Activated T-helper 2 cell treated with anti-CD3 and anti-CD28 coated beads, Interferon-gamma antibody, Interleukin-2, Interleukin-4, amounts not matched to agents 10 μg/mL and 5 μg/mL and 100 μg/mL, durations not matched to agents 14 hours and 24 hours and 36 hours (primary cell): ENCODE measurements around the gene CSRNP3. TPM values are rescaled to one million over a fixed set of nuclear protein-coding genes. Genes with fewer than 3 reads are reported as not detected.

Source experiments
- DNase-seq: peaks from one replicate; pipeline ENCODE4 v3.0.0; 2021; ENCODE audit warnings: low spot score
- H3K27ac Mint-ChIP-seq: one replicate; pipeline ENCODE4 v1.8.0; 2021; ENCODE audit warnings: mixed read lengths
- H3K27me3 Mint-ChIP-seq: one replicate; pipeline ENCODE4 v1.8.0; 2021; ENCODE audit warnings: low read depth, mixed read lengths
- H3K36me3 Mint-ChIP-seq: one replicate; pipeline ENCODE4 v1.8.0; 2021; ENCODE audit warnings: low read depth, mixed read lengths
- H3K4me1 Mint-ChIP-seq: one replicate; pipeline ENCODE4 v1.8.0; 2021; ENCODE audit warnings: low read depth, mixed read lengths
- H3K4me3 Mint-ChIP-seq: one replicate; pipeline ENCODE4 v1.8.0; 2021; ENCODE audit warnings: low read depth, mild to moderate bottlenecking, moderate library complexity, mixed read lengths
- H3K9me3 Mint-ChIP-seq: one replicate; pipeline ENCODE4 v1.8.0; 2021; ENCODE audit warnings: mixed read lengths
- intact Hi-C: fragments of 100-400 bp; cut with micrococcal nuclease; formaldehyde crosslinking; loops from one replicate; pipeline ENCODE4 v1.15.1; 2023
- total RNA-seq: library from RNA; stranded (reverse); gene quantifications from 2 replicates; pipeline ENCODE4 v1.2.3, GENCODE V29; 2022

The CSRNP3 gene
- total RNA-seq, 1 donor from 2014 or later: not detected

GRCh38 chr2:165697748-165698443 lies 228.4 kb downstream of the CSRNP3 start:
- no peaks in the 10 kb centered on the region for H3K9me3 Mint-ChIP-seq
- peaks cover 15% of the 10 kb centered on the region for H3K27me3 Mint-ChIP-seq
- H3K36me3 Mint-ChIP-seq: no peaks in the 10 kb centered on the region
- DNase-seq: no peak
- no peak overlapping the region for H3K4me3 Mint-ChIP-seq
- intact Hi-C loops: loop anchor here (10.0 kb wide), 1 partner anchor 177 kb away; no protein-coding TSS in a partner anchor
- no peaks in the 10 kb centered on the region for H3K4me1 Mint-ChIP-seq
- no peak overlapping the region for H3K27ac Mint-ChIP-seq

GRCh38 chr2:165698444-165698884 lies 229.0 kb downstream of the CSRNP3 start:
- intact Hi-C loops: loop anchor here (10.0 kb wide), 1 partner anchor 176 kb away; no protein-coding TSS in a partner anchor
- no peak overlapping the region for H3K27ac Mint-ChIP-seq
- peaks cover 15% of the 10 kb centered on the region for H3K27me3 Mint-ChIP-seq
- H3K4me3 Mint-ChIP-seq: no peak overlapping the region
- H3K9me3 Mint-ChIP-seq: no peaks in the 10 kb centered on the region
- no peak for DNase-seq
- H3K4me1 Mint-ChIP-seq: no peaks in the 10 kb centered on the region
- no peaks in the 10 kb centered on the region for H3K36me3 Mint-ChIP-seq

- Mint-ChIP-seq H3K27ac (no peak overlapping the region), H3K36me3 (no peaks in the 10 kb centered on the region), H3K27me3 (peaks cover 15% of the 10 kb centered on the region)
Measured at GRCh38 chr2:165699946-165700345, 230.4 kb downstream of the CSRNP3 start.

GRCh38 chr2:165700531-165700930 lies 231.0 kb downstream of the CSRNP3 start:
- Mint-ChIP-seq H3K36me3 (no peaks in the 10 kb centered on the region), H3K27me3 (peaks cover 19% of the 10 kb centered on the region)
- intact Hi-C loops: no loop called here

More at GRCh38 chr2:165699946-165700345, 230.4 kb downstream of the CSRNP3 start:
- intact Hi-C loops: loop anchor here (10.0 kb wide), 1 partner anchor 175 kb away; no protein-coding TSS in a partner anchor
- no peak for DNase-seq
- Mint-ChIP-seq H3K4me1 (no peaks in the 10 kb centered on the region), H3K4me3 (no peak overlapping the region), H3K9me3 (no peaks in the 10 kb centered on the region)

GRCh38 chr2:165701147-165701546 lies 231.6 kb downstream of the CSRNP3 start:
- Mint-ChIP-seq H3K27ac (no peak overlapping the region), H3K9me3 (no peaks in the 10 kb centered on the region), H3K4me1 (no peaks in the 10 kb centered on the region), H3K4me3 (no peak overlapping the region), H3K27me3 (peaks cover 16% of the 10 kb centered on the region), H3K36me3 (no peaks in the 10 kb centered on the region)
- DNase-seq: no peak
- intact Hi-C loops: no loop called here

More at GRCh38 chr2:165700531-165700930, 231.0 kb downstream of the CSRNP3 start:
- Mint-ChIP-seq H3K27ac (no peak overlapping the region), H3K9me3 (no peaks in the 10 kb centered on the region), H3K4me1 (no peaks in the 10 kb centered on the region), H3K4me3 (no peak overlapping the region)
- DNase-seq: no peak

GRCh38 chr2:165706960-165707487 lies 237.5 kb downstream of the CSRNP3 start:
- Mint-ChIP-seq H3K9me3 (no peaks in the 10 kb centered on the region), H3K36me3 (no peaks in the 10 kb centered on the region), H3K27me3 (peaks cover 3% of the 10 kb centered on the region), H3K4me3 (no peak overlapping the region), H3K4me1 (no peaks in the 10 kb centered on the region), H3K27ac (no peak overlapping the region)
- DNase-seq: no peak
- intact Hi-C loops: no loop called here

GRCh38 chr2:165716091-165716490 lies 246.6 kb downstream of the CSRNP3 start:
- Mint-ChIP-seq H3K27me3 (peaks cover 7% of the 10 kb centered on the region), H3K4me3 (no peak overlapping the region), H3K4me1 (no peaks in the 10 kb centered on the region), H3K36me3 (no peaks in the 10 kb centered on the region), H3K9me3 (no peaks in the 10 kb centered on the region), H3K27ac (no peak overlapping the region)
- DNase-seq: no peak
- intact Hi-C loops: no loop called here

GRCh38 chr2:165718610-165719210 lies 249.2 kb downstream of the CSRNP3 start:
- H3K36me3 Mint-ChIP-seq: no peaks in the 10 kb centered on the region
- intact Hi-C loops: no loop called here

GRCh38 chr2:165720511-165720910 lies 251.0 kb downstream of the CSRNP3 start:
- Mint-ChIP-seq H3K27ac (no peak overlapping the region), H3K4me1 (peaks cover 3% of the 10 kb centered on the region), H3K36me3 (no peaks in the 10 kb centered on the region), H3K4me3 (no peak overlapping the region), H3K9me3 (no peaks in the 10 kb centered on the region), H3K27me3 (peaks cover 13% of the 10 kb centered on the region)
- no peak for DNase-seq
- intact Hi-C loops: no loop called here

More at GRCh38 chr2:165718610-165719210, 249.2 kb downstream of the CSRNP3 start:
- Mint-ChIP-seq H3K9me3 (no peaks in the 10 kb centered on the region), H3K27me3 (peaks cover 12% of the 10 kb centered on the region), H3K4me1 (no peaks in the 10 kb centered on the region), H3K27ac (no peak overlapping the region), H3K4me3 (no peak overlapping the region)
- DNase-seq: no peak

GRCh38 chr2:165725421-165725820 lies 255.9 kb downstream of the CSRNP3 start:
- Mint-ChIP-seq H3K4me1 (peaks cover 3% of the 10 kb centered on the region), H3K27me3 (peaks cover 8% of the 10 kb centered on the region), H3K36me3 (no peaks in the 10 kb centered on the region), H3K4me3 (no peak overlapping the region), H3K27ac (no peak overlapping the region), H3K9me3 (no peaks in the 10 kb centered on the region)
- DNase-seq: no peak
- intact Hi-C loops: no loop called here

Other genes with a start within 250 kb of the CSRNP3 start
- 0.05 TPM in 1 of 2 replicates, not detected in the other for gene SCN2A, start 230.3 kb upstream of the CSRNP3 start, total RNA-seq